Activated CD8-positive, alpha-beta memory T cell treated with anti-CD3 and anti-CD28 coated beads, Interleukin-2, amount 50 U/mL, for 4 hours (primary cell): ENCODE data around the gene CLINT1.
"Not testable (repeated sequence)": the region's sequence is repeated elsewhere in the genome, so short reads cannot be mapped to it uniquely, and the experiment has no call there.

Source experiments
- DNase-seq: peaks from one replicate; pipeline ENCODE4 v3.0.0-alpha.2; 2020

The CLINT1 gene

DNA sequence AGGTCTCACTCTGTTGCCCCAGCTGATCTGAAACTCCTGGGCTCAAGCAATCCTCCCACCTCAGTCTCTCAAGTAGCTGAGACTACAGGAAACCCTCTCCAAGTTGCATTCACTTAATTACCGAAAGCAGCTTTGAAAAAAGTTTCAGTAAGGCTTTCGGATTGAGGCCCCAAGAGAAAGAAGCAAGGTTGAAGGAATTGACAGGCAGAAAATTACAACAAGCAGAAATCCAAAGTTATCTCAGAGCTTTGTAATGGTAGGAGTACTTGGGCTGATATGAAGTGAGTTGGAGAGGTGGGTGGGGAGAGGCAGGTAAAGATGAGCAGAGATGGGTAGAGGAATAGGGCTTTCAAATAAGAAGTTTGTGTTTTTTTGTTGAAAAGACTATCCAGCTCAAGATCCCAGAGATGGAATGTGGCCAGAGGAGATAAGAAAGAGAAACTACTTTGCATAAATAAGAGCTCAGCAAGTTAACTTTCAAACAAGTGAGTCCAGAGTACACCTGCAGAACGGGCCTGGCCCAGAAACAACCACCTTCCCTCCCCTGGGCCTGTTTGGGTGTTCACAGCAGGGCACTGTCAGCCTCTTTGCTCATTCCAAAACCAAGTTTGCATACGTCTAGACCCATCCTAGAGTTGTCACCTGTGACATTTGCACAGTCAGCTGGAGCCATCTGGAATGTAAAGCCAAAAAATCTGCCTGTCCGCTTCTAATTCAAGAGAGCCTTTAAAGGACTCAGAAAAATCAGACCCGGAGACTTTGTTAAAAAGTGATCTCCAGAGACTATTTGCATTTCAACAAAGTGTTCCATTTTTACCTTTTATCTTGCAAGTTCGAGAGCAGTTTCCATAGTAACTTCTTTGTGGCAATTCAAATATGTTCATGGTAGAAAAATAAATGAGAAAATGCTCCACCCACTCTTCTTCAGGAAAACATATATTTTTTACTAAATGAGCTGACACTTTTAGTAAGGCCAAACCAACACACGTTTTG is 2.2 kb upstream of the CLINT1 start:
- DNase-seq, result no peak

- no peak for DNase-seq
These were observed 256 bp upstream of the CLINT1 start for GRCh38 chr5:157859227-157859575.

DNA sequence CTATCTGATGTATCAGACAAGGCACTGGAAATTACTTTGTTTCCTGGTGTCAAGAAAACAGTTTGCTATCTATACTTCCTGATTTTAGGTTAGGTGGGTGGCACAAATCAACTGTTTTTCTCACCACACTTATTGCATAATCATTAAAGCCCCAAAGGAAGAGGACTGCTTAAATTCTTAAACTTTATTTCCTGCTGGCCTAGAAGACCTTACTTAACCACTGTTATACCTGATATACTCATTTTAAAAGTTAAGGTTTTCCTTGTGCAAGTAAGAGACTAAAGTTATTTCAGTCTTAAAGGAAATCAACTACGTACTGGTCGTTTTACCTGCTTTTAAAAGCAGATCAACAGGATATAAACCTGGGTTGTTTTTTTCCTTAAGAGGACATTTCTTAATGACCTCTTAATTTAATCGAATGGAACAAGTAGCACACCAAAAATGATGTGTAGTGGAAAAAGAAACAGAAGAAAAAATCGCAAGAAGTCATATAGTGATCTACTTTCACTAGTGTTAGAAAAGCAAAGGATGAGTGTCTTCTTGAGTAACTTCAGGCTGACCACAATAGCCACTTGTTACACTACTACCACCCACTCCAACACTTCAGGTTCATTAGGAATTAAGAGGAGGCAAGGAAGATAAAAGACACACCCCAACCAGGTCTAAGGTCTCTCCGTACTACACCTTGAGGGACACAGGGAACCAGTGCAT is 974 bp downstream of the CLINT1 start:
- no peak for DNase-seq

DNA sequence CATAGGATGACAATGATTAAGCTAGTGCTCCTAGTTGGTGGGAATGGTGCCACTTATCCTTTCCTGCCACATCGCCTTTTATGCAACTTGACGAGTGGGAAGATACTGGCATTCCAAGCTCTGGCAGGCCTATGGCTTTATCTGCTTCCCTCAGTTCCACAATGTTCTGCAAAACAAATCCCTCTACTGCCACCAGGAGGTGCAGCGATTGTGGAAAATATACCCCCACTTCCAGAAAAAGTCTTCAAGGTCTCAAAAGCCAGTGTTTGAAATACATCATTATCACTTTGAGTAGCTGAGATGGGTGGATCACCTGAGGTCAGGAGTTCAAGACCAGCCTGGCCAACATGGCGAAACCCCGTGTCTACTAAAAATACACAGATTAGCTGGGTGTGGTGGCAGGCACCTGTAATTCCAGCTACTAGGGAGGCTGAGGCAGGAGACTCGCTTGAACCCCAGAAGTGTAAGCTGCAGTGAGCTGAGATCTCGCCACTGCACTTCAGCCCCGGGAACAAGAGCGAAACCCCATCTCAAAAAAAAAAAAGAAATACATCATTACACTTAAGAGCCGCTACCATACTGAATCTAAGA is 3.4 kb downstream of the CLINT1 start:
- no peak for DNase-seq

GRCh38 chr5:157853365-157853764 is 5.6 kb downstream of the CLINT1 start:
- not testable (repeated sequence) for DNase-seq

- DNase-seq, result no peak
These were observed 12.9 kb downstream of the CLINT1 start for GRCh38 chr5:157845914-157846598.

DNA sequence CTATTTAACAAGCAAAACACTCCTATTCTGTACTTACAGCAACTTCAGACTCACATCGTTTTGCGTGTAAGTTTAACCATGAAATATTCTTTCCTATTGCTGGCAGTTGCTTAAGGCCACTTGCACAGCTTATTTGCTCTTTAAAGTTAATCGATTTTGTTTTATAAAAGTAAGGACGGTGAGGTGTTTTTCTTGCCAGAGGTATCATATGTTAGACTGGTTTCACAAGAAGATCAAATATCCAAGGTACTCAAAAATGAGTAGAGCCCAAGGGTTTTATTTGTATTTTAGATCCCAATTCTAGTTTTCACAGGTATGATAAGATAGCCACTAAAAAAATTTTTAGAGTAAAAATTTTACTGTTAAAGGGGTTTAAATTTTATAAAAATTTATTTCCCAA is 16.2 kb downstream of the CLINT1 start:
- DNase-seq, result no peak

DNA sequence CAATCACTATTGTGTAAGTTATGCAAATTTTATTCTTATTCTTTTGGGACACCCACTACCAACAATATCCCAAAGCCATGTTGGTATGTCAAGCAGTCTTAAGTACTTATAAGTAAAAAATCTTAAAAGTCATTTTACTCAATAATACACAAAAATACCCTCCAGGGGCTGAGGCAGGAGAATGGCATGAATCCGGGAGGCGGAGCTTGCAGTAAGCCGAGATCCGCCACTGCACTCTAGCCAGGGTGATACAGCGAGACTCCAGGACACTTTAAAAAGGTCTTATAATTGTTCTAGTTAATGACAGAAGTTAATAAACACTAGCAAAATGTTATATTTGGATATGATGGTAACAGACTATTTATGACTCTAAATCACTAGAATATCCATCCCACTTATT is 16.8 kb downstream of the CLINT1 start:
- no peak for DNase-seq

GRCh38 chr5:157839157-157839795 is 19.7 kb downstream of the CLINT1 start:
- DNase-seq, result no peak

DNA sequence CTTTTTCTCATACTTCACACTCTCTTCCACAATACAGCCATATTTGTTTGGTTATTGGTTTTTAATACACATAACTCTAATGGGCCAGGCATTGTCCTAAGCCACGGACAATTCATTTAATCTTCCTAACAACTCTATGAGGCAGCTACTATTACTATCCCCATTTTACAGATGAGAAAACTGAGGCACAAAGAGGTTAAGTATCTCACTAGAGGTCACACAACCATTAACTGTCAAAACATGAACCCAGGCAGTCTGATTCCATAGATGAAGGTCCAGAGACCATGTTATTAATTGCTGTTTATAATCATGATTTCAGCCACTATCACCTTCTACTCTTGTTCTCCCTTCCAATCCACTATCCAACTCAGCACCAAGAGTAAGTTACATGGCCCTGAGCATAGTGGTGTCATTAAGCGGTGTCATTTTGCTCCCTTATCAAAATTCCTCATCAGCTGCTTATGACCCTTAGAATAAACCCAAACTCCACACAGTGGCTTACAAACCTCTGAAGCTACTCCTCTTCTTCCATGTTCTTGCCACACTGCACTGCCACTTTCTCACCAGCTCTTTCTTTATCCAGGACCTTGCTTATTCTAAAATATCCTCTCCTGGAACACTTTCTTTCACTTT is 22.7 kb downstream of the CLINT1 start:
- no peak for DNase-seq

DNA sequence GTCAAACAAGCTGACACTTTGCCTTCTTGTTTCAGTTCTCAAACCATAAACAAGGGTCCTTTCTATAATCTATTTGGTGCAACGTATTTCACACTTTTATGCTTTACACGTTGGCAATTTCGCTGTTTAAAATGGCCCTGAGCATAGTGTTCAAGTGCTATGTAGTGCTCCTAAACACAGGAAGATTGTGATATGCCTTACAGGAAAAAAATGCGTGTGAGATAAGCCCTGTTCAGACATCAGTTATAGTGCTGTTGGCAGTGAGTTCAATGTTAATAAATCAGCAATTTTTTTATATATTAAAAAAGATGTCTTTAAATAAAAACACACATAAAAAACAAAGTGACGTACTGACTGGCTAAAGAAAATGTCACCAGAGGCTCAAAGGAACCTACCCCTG is 23.9 kb downstream of the CLINT1 start:
- no peak for DNase-seq

GRCh38 chr5:157828944-157829639 is 29.9 kb downstream of the CLINT1 start:
- no peak for DNase-seq

DNA sequence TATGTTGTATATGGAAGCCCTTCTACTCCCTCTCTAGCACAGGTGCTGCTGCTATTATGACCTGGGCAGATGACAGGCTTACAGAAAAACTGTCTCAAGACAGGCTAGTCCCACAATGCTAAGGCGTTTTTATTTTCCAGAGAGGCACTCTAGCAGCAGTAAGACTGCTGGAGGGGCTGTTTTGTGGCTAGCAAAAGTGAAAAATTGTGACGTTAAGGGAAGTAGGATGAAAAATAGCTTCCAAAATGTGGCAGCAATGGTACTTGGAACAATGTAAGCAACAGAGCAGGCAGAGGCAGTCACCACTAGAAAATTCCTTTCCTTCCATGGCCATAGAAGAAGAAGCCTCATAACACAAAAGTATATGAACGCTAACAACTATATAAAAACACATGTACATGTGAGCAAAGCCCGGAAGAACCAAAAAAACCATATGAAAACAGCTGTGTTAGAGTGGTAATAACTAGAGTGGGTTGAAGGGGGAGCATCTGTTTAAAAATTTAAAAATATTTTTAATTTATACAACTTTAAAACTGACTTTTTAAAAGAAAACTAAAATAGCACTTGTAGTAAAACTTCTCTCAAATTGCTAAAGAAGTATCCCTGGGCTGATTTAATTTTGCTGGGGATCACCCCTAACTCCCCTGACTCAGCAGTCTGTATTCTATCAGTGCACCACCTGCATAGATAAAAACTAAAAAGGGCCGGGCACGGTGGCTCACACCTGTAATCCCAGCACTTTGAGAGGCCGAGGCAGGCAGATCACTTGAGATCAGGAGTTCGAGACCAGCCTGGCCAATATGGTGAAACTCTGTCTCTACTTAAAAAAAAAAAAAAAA is 30.6 kb downstream of the CLINT1 start:
- no peak for DNase-seq

- DNase-seq, result no peak
These were observed 31.5 kb downstream of the CLINT1 start for GRCh38 chr5:157827423-157827822.

DNA sequence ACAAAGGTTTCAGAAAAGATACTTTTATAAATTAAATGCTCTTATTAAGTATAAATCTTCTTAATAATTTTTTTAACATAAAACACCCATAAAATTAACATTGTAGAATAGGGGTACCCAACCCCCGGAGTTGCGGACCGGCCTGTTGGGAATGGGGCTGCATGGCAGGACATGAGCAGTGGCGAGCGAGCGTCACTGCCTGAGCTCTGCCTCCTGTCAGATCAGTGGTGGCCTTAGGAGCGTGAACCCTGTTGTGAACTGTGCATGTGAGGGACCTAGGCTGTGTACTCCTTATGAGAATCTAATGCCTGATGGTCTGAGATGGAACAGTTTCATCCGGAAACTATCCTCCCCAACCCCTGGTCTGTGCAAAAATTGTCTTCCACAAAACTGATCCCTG is 35.3 kb downstream of the CLINT1 start:
- no peak for DNase-seq

- DNase-seq, result no peak
These were observed 36.9 kb downstream of the CLINT1 start for GRCh38 chr5:157821822-157822622.

DNA sequence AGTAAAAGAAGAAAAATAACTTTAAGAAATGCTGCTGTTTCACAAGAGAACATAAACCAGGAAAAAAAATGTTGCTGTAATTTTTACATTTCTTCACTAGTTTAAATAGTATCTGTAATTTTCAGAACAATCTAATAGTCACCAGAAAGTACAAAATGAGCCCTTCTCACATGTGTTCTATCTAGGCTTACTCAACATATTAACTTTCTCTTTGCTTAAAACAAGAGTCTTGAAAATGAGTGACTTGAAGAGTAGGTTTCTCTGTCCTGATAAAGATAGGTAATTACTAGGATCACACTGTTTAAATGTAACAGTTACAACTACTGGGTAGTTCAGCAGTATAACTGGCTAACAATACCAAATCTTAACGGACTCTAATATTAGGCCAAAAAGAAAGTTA is 37.5 kb downstream of the CLINT1 start:
- no peak for DNase-seq

GRCh38 chr5:157820593-157821252 is 38.2 kb downstream of the CLINT1 start:
- DNase-seq, result no peak

DNA sequence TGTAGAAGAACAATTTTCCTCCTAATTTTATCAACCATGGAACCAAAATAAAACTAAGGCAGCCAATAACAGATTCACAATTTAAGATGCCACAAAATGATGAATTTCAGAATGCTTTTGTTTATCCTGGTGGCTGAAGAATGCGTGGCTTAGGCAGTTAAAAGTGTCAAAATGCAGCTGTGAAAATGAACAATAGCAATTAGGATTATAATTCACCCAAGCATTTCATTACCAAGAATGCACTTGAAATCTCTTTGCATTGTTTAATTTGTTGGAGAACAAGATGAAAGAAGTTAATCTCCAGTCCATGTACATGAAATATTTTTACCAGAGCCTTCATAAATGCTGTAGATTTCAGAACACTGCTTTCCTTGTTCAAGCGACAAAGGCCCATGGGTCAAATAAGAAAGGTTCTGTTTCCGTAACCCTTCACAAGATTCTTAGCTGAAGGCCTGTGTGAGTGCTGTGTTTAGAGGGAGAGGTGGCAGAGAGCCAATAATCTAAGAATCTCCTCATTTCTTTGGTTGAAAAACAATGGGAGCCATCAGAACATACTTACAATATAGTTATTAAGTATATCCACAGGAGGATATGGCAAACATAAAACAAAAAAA is 39.3 kb downstream of the CLINT1 start:
- no peak for DNase-seq
